ENCODE measurements around the gene PSMG2. TPM values are rescaled to one million over a fixed set of nuclear protein-coding genes. Genes with fewer than 3 reads are reported as not detected.

The PSMG2 gene
- total RNA-seq, 1 experiment from 2014 or later, result 84.3 TPM

GRCh38 chr18:12659904-12660605 is 42.8 kb upstream of the PSMG2 start:
- H2AFZ ChIP-seq (ENCODE audit: low read depth, low read length, poor library complexity, severe bottlenecking), result no peak overlapping the region
- BruUV-seq (replicated peaks), result no TSS peak
- no peaks in the 10 kb centered on the region for H3K27me3 ChIP-seq (ENCODE audit: insufficient read depth, low read length)
- peaks cover 19% of the 10 kb centered on the region for H3K79me2 ChIP-seq (ENCODE audit: insufficient read depth, low read length)
- intact Hi-C loops (cut with micrococcal nuclease), result loop anchor here (1.0 to 5.0 kb wide), 5 partner anchors 119 to 378 kb away; no protein-coding TSS in a partner anchor
- peak; percentile 48 for DNase-seq (ENCODE audit: low read depth, low spot score)
- H3K4me1 ChIP-seq (ENCODE audit: control insufficient read depth in 1 of 2, insufficient read depth in 2 of 2, low read length in 2 of 2), result peaks cover 5 to 27% of the 10 kb centered on the region in 2 experiments; a peak in 3 of 4 replicates
- H3K4me2 ChIP-seq (ENCODE audit: low read length), result no peak overlapping the region
- ChIA-PET CTCF (interaction anchor here (0.7 to 2.9 kb wide), 7 partner anchors 19 to 332 kb away, joined by 3 to 26 read pairs (median 6); no protein-coding TSS in a partner anchor), POLR2A (no interaction called here), RAD21 (ENCODE audit: low non-redundant PET in 1 of 2, low total read pairs in 2 of 2, uncharacterized antibody in 2 of 2, unreplicated experiment in 2 of 2) (no interaction called here)
- no peak overlapping the region; the same call in 1 of the 2 replicates for H3K27ac ChIP-seq (ENCODE audit: low read depth, low read length)
- no peaks in the 10 kb centered on the region for H3K9me3 ChIP-seq (ENCODE audit: control insufficient read depth in 1 of 2, insufficient read depth in 1 of 2, low read depth in 1 of 2, low read length in 2 of 2)
- 0 out of 2 replicates have a peak, but pooled peaks have one; percentile 21 for ATAC-seq
- TF ChIP-seq SRF (IDR thresholded peaks at IDR 0.05; ENCODE audit: low read depth) (no peak), RAD21 (IDR thresholded peaks at IDR 0.05; ENCODE audit: low read depth) (peak; percentile 90), CTCF (IDR thresholded peaks at IDR 0.05 in 2 of 3, conservative IDR thresholded peaks at IDR 0.05 in 1 of 3; ENCODE audit: borderline replicate concordance in 1 of 3, insufficient read depth in 1 of 3, low read depth in 2 of 3, low read length in 2 of 3) (peak; percentile 81 to 94 (median 83)), SIN3A (IDR thresholded peaks at IDR 0.05; ENCODE audit: low read depth) (no peak)
- TF ChIP-seq, protein P1, sequence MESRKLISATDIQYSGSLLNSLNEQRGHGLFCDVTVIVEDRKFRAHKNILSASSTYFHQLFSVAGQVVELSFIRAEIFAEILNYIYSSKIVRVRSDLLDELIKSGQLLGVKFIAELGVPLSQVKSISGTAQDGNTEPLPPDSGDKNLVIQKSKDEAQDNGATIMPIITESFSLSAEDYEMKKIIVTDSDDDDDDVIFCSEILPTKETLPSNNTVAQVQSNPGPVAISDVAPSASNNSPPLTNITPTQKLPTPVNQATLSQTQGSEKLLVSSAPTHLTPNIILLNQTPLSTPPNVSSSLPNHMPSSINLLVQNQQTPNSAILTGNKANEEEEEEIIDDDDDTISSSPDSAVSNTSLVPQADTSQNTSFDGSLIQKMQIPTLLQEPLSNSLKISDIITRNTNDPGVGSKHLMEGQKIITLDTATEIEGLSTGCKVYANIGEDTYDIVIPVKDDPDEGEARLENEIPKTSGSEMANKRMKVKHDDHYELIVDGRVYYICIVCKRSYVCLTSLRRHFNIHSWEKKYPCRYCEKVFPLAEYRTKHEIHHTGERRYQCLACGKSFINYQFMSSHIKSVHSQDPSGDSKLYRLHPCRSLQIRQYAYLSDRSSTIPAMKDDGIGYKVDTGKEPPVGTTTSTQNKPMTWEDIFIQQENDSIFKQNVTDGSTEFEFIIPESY (IDR thresholded peaks at IDR 0.05; ENCODE audit: extremely low read depth, insufficient replicate concordance, low read length), result no peak
- H3K4me3 ChIP-seq (replicated peaks in 1 of 2; ENCODE audit: low read depth in 1 of 2, low read length in 2 of 2), result no peak overlapping the region
- H3K36me3 ChIP-seq (ENCODE audit: control insufficient read depth in 1 of 2, insufficient read depth in 2 of 2, low read length in 2 of 2), result no peaks in the 10 kb centered on the region
- 0 out of 2 replicates have a peak, but pooled peaks cover 3% of the 10 kb centered on the region for H4K20me1 ChIP-seq (ENCODE audit: insufficient read depth)
- no peaks in the 10 kb centered on the region for H3K9me2 ChIP-seq (ENCODE audit: insufficient read depth)
- H3K9ac ChIP-seq (ENCODE audit: low read length), result no peak overlapping the region
